ENCODE data around the gene TMEM89. TPM values are rescaled to one million over a fixed set of nuclear protein-coding genes. Genes with fewer than 3 reads are reported as not detected.

Gene TMEM89
- total RNA-seq, 1 donor from 2014 or later: not detected

GRCh38 chr3:48636149-48636655 lies 14.6 kb upstream of the TMEM89 start:
- TF ChIP-seq CTCF (IDR thresholded peaks at IDR 0.05): no peak
- no peak for TF ChIP-seq EZH2 (IDR thresholded peaks at IDR 0.05)
- no peak for TF ChIP-seq EZH2phosphoT487 (IDR thresholded peaks at IDR 0.05)
- Histone ChIP-seq H3K9ac (peak overlapping the region; percentile 11), H2AFZ (replicated peaks) (peak overlapping the region; percentile 57), H3K36me3 (no peaks in the 10 kb centered on the region), H3K4me2 (peak overlapping the region; percentile 98), H3K4me3 (peak overlapping the region; percentile 78), H3K9me3 (ENCODE audit: low read depth) (no peaks in the 10 kb centered on the region), H3K27me3 (no peaks in the 10 kb centered on the region), H3F3A (ENCODE audit: low read depth) (peaks cover 21% of the 10 kb centered on the region), H3K27ac (peak overlapping the region; percentile 30), H4K20me1 (ENCODE audit: low read depth) (peaks cover 24% of the 10 kb centered on the region), H3K4me1 (peaks cover 18% of the 10 kb centered on the region), H3K79me2 (ENCODE audit: low read depth) (peaks cover 14% of the 10 kb centered on the region)
- Mint-ChIP-seq H3K27ac (peak overlapping the region; percentile 63), H3K9me3 (no peaks in the 10 kb centered on the region), H3K4me1 (peaks cover 20% of the 10 kb centered on the region), H3K4me3 (peak overlapping the region; percentile 90), H3K27me3 (ENCODE audit: insufficient read depth, low read depth) (peaks cover 8% of the 10 kb centered on the region), H3K36me3 (peaks cover 12% of the 10 kb centered on the region)
- no peak for DNase-seq (ENCODE audit: low spot score)

GRCh38 chr3:48635222-48636021 lies 13.9 kb upstream of the TMEM89 start, which contains the start of gene SLC26A6:
SLC26A6 (minus strand) TSS chr3:48635461; CDS start chr3:48635393, 68 bp downstream.
- Histone ChIP-seq H3K79me2 (ENCODE audit: low read depth) (peaks cover 14% of the 10 kb centered on the region), H3K4me2 (peak within 1 kb of the TSS; percentile 98), H3K36me3 (no peaks in the 10 kb centered on the region), H4K20me1 (ENCODE audit: low read depth) (peaks cover 24% of the 10 kb centered on the region), H2AFZ (replicated peaks) (peak within 1 kb of the TSS; percentile 57), H3K4me3 (peak within 1 kb of the TSS; percentile 78), H3F3A (ENCODE audit: low read depth) (peaks cover 21% of the 10 kb centered on the region), H3K27me3 (no peaks in the 10 kb centered on the region), H3K9me3 (ENCODE audit: low read depth) (no peaks in the 10 kb centered on the region), H3K9ac (peak within 1 kb of the TSS; percentile 71), H3K27ac (peak within 1 kb of the TSS; percentile 55), H3K4me1 (peaks cover 18% of the 10 kb centered on the region)
- H3K36me3 Mint-ChIP-seq: peaks cover 12% of the 10 kb centered on the region
- peak within 1 kb of the TSS; percentile 63 for H3K27ac Mint-ChIP-seq
- peaks cover 20% of the 10 kb centered on the region for H3K4me1 Mint-ChIP-seq
- H3K4me3 Mint-ChIP-seq: peak within 1 kb of the TSS; percentile 90
- peak; percentile 36 for TF ChIP-seq EZH2 (IDR thresholded peaks at IDR 0.05)
- TF ChIP-seq CTCF (IDR thresholded peaks at IDR 0.05): peak; percentile 77
- TF ChIP-seq EZH2phosphoT487 (IDR thresholded peaks at IDR 0.05): peak; percentile 12
- H3K27me3 Mint-ChIP-seq (ENCODE audit: insufficient read depth, low read depth): peaks cover 9% of the 10 kb centered on the region
- no peaks in the 10 kb centered on the region for H3K9me3 Mint-ChIP-seq
- DNase-seq (ENCODE audit: low spot score): peak; percentile 100

DNA sequence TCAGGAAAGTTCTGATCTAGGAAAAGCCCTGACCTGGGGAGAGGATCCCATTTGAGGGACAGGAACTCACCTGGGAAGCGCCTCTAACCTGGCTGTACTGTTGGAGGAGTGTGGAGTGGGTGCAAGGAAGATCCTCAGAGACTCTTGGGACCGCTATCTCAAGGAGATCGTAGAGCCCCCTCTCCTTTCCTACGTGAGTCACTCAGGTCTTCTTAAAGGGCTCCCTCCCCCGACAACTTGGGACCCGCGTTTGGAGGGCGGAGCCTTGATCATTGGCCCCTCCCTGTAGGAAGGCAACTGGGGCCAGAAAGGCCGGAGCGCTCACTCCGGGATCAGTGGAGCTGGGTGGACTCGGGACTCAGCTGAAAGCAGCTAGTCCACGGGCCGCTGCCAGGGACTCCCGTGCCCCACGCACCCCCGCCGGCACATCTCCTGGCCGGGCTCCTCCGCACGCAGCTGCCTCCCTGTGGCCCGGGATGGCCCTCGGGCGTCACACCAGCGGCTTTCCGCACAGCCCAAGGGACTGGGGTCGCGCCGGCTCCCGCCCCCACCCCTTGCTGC lies 13.2 kb upstream of the TMEM89 start:
- Histone ChIP-seq H3K4me2 (peak overlapping the region; percentile 81), H3K36me3 (no peaks in the 10 kb centered on the region), H2AFZ (replicated peaks) (peak overlapping the region; percentile 48), H3K27ac (peak overlapping the region; percentile 55), H3F3A (ENCODE audit: low read depth) (peaks cover 21% of the 10 kb centered on the region), H3K27me3 (no peaks in the 10 kb centered on the region), H3K4me1 (peaks cover 18% of the 10 kb centered on the region), H3K9me3 (ENCODE audit: low read depth) (no peaks in the 10 kb centered on the region), H3K9ac (peak overlapping the region; percentile 71), H4K20me1 (ENCODE audit: low read depth) (peaks cover 24% of the 10 kb centered on the region), H3K79me2 (ENCODE audit: low read depth) (peaks cover 14% of the 10 kb centered on the region), H3K4me3 (peak overlapping the region; percentile 78)
- Mint-ChIP-seq H3K36me3 (peaks cover 16% of the 10 kb centered on the region), H3K4me3 (peak overlapping the region; percentile 90), H3K27me3 (ENCODE audit: insufficient read depth, low read depth) (peaks cover 11% of the 10 kb centered on the region), H3K9me3 (no peaks in the 10 kb centered on the region), H3K27ac (no peak overlapping the region), H3K4me1 (peaks cover 20% of the 10 kb centered on the region)
- peak; percentile 67 for DNase-seq (ENCODE audit: low spot score)
- TF ChIP-seq EZH2 (IDR thresholded peaks at IDR 0.05) (no peak), EZH2phosphoT487 (IDR thresholded peaks at IDR 0.05) (no peak)
